PC-3 (cell line): ENCODE data around the gene ZNF473. TPM values are rescaled to one million over a fixed set of nuclear protein-coding genes. Genes with fewer than 3 reads are reported as not detected.

Source experiments
- ATAC-seq: fragments of 200-7000 bp; cut with Tn5 transposase; 2 replicates; pipeline ENCODE4 v1.9.1; 2020; ENCODE audit warnings: mild to moderate bottlenecking, moderate library complexity
- BruUV-seq: library from RNA; stranded (reverse); fragments of 400-500 nt; replicated peaks from 2 replicates; lab custom pipeline; 2021; lab: Mats Ljungman, UMichigan
- CTCF ChIA-PET: fragments of 300-600 bp; sonication (Branson Sonifier 250); formaldehyde crosslinking; loops from one replicate; lab custom pipeline; 2022; ENCODE audit warnings: antibody characterized with exemption; lab: Charles Lee
- POLR2A ChIA-PET: fragments of 300-600 bp; sonication (Branson Sonifier 250); formaldehyde crosslinking; loops from one replicate; lab custom pipeline; 2022; ENCODE audit warnings: antibody characterized with exemption; ENCODE audit not compliant: unreplicated experiment; lab: Charles Lee
- DNase-seq: peaks from one replicate; pipeline ENCODE4 v3.0.0-alpha.2; 2015
- H2AFZ ChIP-seq: fragments of 300-600 bp; sonication (generic); 2 replicates; pipeline ENCODE4 v1.6.0; 2016; ENCODE audit warnings: antibody characterized with exemption, low read length
- H3F3A ChIP-seq: fragments of 300-600 bp; sonication (generic); one replicate; pipeline ENCODE4 v1.6.0; 2017; ENCODE audit warnings: antibody characterized with exemption, low read length, control low read depth, mild to moderate bottlenecking; ENCODE audit not compliant: unreplicated experiment
- H3K27ac ChIP-seq: fragments of 300-600 bp; sonication (generic); 2 replicates; pipeline ENCODE4 v1.5.1; 2016; ENCODE audit warnings: mild to moderate bottlenecking, low read length
- H3K27me3 ChIP-seq: fragments of 300-600 bp; sonication (generic); 2 replicates; pipeline ENCODE4 v1.6.1; 2016; ENCODE audit warnings: low read length, mixed read lengths
- H3K36me3 ChIP-seq: fragments of 300-600 bp; sonication (generic); 2 replicates; pipeline ENCODE4 v1.6.1; 2016; ENCODE audit warnings: low read depth, mixed run types, low read length, mixed read lengths
- H3K4me1 ChIP-seq: fragments of 300-600 bp; sonication (generic); 2 replicates; pipeline ENCODE4 v1.5.1; 2016; ENCODE audit warnings: low read length; ENCODE audit not compliant: insufficient read depth
- H3K4me2 ChIP-seq: fragments of 300-600 bp; sonication (generic); 2 replicates; pipeline ENCODE4 v1.6.0; 2016; ENCODE audit warnings: low read length
- H3K4me3 ChIP-seq: fragments of 300-600 bp; sonication (generic); 2 replicates; pipeline ENCODE4 v1.5.1; 2016; ENCODE audit warnings: mild to moderate bottlenecking, low read length, mixed read lengths
- H3K79me2 ChIP-seq: fragments of 300-600 bp; sonication (generic); 2 replicates; pipeline ENCODE4 v1.6.1; 2017; ENCODE audit warnings: low read length, mixed read lengths
- H3K9ac ChIP-seq: fragments of 300-600 bp; sonication (generic); 2 replicates; pipeline ENCODE4 v1.6.0; 2016; ENCODE audit warnings: mild to moderate bottlenecking, low read length
- H3K9me2 ChIP-seq: fragments of 300-600 bp; sonication (generic); replicated peaks from 2 replicates; pipeline ENCODE4 v1.6.1; 2016; ENCODE audit warnings: mixed run types, low read length, mixed read lengths
- H3K9me3 ChIP-seq: fragments of 300-600 bp; sonication (generic); 2 replicates; pipeline ENCODE4 v1.6.1; 2016; ENCODE audit warnings: low read length, mixed read lengths
- H4K20me1 ChIP-seq: fragments of 300-600 bp; sonication (generic); 2 replicates; pipeline ENCODE4 v1.6.1; 2016; ENCODE audit warnings: low read length, mixed read lengths
- EZH2 ChIP-seq: fragments of 300-600 bp; sonication (generic); IDR thresholded peaks from one replicate; pipeline ENCODE4 v1.6.1; 2017; ENCODE audit warnings: antibody characterized with exemption, mild to moderate bottlenecking, low read length; ENCODE audit not compliant: unreplicated experiment
- EZH2phosphoT487 ChIP-seq: fragments of 300-600 bp; sonication (generic); IDR thresholded peaks from 2 replicates; pipeline ENCODE4 v1.6.1; 2018; ENCODE audit warnings: mild to moderate bottlenecking, antibody characterized with exemption, low read length, borderline replicate concordance
- intact Hi-C: fragments of 100-400 bp; cut with micrococcal nuclease; formaldehyde crosslinking; loops from 2 replicates; pipeline ENCODE4 v1.9.0; 2023
- total RNA-seq: library from RNA; depleted of rRNA; stranded (reverse); fragments of >200 nt; gene quantifications from 2 replicates; pipeline ENCODE4 v1.2.3, GENCODE V29; 2014
- TF ChIP-seq, protein P1 (sequence below): fragments of 300-600 bp; sonication (generic); conservative IDR thresholded peaks from 2 replicates; pipeline ENCODE4 v1.5.1; 2017; ENCODE audit warnings: antibody characterized with exemption, low read depth, mild to moderate bottlenecking, low read length

ZNF473 gene
- total RNA-seq, 1 experiment from 2014 or later: 18.5 TPM

DNA sequence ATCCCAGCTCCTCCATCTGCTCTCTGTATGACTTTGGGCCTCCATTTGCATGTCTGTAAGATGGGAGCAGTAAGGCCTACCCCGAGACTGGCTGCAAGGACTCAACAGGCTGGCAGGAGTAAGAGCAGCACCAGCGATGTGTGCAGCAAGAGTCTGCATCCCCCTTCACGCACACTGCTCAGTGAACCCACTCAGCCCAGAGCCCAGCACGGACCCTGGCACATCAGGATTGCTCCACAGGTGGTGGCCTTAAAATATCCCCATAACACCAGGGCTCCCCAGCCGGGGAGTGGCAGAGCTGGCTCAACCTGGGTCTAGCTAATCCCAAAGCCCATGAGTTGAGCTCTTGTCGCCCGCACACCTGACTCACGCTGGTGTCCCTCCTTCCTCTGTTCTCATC, 24.0 kb upstream of the ZNF473 start:
- H3K79me2 ChIP-seq: peaks cover 14% of the 10 kb centered on the region; the same call in 1 of the 2 replicates
- POLR2A ChIA-PET: no interaction called here
- TF ChIP-seq EZH2phosphoT487: no peak
- TF ChIP-seq EZH2: no peak
- TF ChIP-seq, protein P1, sequence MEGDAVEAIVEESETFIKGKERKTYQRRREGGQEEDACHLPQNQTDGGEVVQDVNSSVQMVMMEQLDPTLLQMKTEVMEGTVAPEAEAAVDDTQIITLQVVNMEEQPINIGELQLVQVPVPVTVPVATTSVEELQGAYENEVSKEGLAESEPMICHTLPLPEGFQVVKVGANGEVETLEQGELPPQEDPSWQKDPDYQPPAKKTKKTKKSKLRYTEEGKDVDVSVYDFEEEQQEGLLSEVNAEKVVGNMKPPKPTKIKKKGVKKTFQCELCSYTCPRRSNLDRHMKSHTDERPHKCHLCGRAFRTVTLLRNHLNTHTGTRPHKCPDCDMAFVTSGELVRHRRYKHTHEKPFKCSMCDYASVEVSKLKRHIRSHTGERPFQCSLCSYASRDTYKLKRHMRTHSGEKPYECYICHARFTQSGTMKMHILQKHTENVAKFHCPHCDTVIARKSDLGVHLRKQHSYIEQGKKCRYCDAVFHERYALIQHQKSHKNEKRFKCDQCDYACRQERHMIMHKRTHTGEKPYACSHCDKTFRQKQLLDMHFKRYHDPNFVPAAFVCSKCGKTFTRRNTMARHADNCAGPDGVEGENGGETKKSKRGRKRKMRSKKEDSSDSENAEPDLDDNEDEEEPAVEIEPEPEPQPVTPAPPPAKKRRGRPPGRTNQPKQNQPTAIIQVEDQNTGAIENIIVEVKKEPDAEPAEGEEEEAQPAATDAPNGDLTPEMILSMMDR: no peak
- no peaks in the 10 kb centered on the region for H3K27me3 ChIP-seq
- peaks cover 18% of the 10 kb centered on the region; the same call in 1 of the 2 replicates for H4K20me1 ChIP-seq
- H2AFZ ChIP-seq: no peak overlapping the region
- H3K4me2 ChIP-seq: no peak overlapping the region
- DNase-seq (no peak), ATAC-seq (no peak)
- no peaks in the 10 kb centered on the region for H3K9me3 ChIP-seq
- H3K9me2 ChIP-seq: no peaks in the 10 kb centered on the region
- CTCF ChIA-PET: no interaction called here
- peaks cover 22% of the 10 kb centered on the region for H3K4me1 ChIP-seq
- intact Hi-C loops: no loop called here
- peaks cover 3% of the 10 kb centered on the region for H3F3A ChIP-seq
- no peak overlapping the region for H3K4me3 ChIP-seq
- BruUV-seq: no TSS peak
- no peak overlapping the region for H3K27ac ChIP-seq
- peaks cover 64% of the 10 kb centered on the region for H3K36me3 ChIP-seq
- no peak overlapping the region for H3K9ac ChIP-seq

DNA sequence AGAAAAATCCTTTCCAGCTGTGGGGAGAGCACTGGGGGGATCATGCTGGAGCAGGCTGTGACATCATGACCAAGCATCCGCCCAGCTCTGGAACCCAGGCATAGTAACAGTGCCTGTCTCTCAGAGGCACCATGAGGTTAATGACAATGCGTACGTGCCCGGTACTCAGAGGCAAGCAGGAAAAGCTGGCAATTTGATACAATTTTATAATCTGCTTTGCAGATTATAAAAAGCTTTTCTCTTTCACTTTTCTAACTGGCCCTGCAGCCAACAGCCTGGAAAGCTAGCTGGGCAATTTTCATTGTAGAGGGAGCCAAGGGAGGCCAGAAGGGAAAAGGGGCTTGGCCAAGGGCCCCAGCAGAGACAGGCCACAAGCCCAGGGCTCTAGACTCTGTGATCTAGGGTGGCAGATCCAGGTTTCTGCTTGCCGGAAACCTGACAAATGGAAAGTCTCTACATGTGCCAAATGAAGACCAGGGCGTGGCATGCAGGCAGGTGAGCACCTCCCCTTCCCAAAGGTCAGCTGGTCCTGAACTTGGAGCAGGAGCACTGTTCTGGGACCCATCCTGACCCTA, 23.3 kb upstream of the ZNF473 start:
- Histone ChIP-seq H3F3A (peaks cover 3% of the 10 kb centered on the region), H3K9ac (no peak overlapping the region), H3K9me2 (no peaks in the 10 kb centered on the region), H3K27ac (no peak overlapping the region), H3K4me2 (no peak overlapping the region), H3K36me3 (peaks cover 67% of the 10 kb centered on the region), H3K4me1 (peaks cover 22% of the 10 kb centered on the region), H3K9me3 (no peaks in the 10 kb centered on the region), H3K79me2 (peaks cover 14% of the 10 kb centered on the region; the same call in 1 of the 2 replicates), H3K4me3 (no peak overlapping the region), H3K27me3 (no peaks in the 10 kb centered on the region), H2AFZ (no peak overlapping the region), H4K20me1 (peaks cover 18% of the 10 kb centered on the region; the same call in 1 of the 2 replicates)
- DNase-seq (no peak), ATAC-seq (no peak)
- CTCF ChIA-PET: no interaction called here
- no TSS peak for BruUV-seq
- no peak for TF ChIP-seq EZH2
- TF ChIP-seq, protein P1: no peak
- TF ChIP-seq EZH2phosphoT487: no peak
- POLR2A ChIA-PET: no interaction called here
- intact Hi-C loops: no loop called here

DNA sequence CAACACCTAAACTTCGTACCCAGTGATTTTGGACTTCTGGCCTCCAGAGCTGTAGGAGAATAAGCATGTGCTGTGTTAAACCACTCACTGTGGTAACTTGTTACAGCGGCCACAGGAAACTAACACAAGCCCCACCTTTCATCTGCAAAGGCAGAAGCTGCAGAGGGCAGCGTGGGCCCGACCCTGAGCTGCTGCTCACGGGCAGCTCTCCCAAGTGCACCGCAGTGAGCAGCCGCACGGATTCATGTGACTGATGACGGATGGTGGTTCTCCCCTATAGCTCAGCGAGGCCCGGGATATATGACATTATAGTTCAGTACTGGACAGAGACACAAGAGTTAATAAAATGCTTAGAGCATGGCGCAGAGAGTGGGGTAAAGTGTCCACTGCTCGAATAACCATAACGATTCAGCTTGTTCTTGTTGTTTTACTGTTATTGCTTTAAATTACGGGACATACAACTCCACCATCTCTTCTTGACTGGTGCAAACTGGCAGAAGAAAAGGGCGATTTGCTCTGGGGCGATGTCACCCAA, 22.5 kb upstream of the ZNF473 start:
- H3K4me2 ChIP-seq: peak overlapping the region; percentile 47
- POLR2A ChIA-PET: no interaction called here

More for the DNA sequence above, 22.5 kb upstream of the ZNF473 start:
- intact Hi-C loops: no loop called here
- Histone ChIP-seq H3K4me3 (no peak overlapping the region), H3K27ac (peak overlapping the region; percentile 60), H3K4me1 (peaks cover 22% of the 10 kb centered on the region), H3K9me2 (no peaks in the 10 kb centered on the region), H3K79me2 (peaks cover 14% of the 10 kb centered on the region; the same call in 1 of the 2 replicates), H3F3A (peaks cover 3% of the 10 kb centered on the region), H2AFZ (no peak overlapping the region), H4K20me1 (peaks cover 18% of the 10 kb centered on the region; the same call in 1 of the 2 replicates), H3K9me3 (no peaks in the 10 kb centered on the region), H3K9ac (peak overlapping the region; percentile 9; the same call in 1 of the 2 replicates), H3K27me3 (no peaks in the 10 kb centered on the region), H3K36me3 (peaks cover 65% of the 10 kb centered on the region)
- TF ChIP-seq EZH2phosphoT487 (no peak), EZH2 (no peak)
- TF ChIP-seq, protein P1: no peak
- no peak for DNase-seq
- ATAC-seq: no peak
- CTCF ChIA-PET: interaction anchor here (0.9 kb wide), 1 partner anchor 133 kb away, joined by 5 read pairs; no protein-coding TSS in a partner anchor
- BruUV-seq: no TSS peak
